ENCODE data around the gene AP1S1.
"Not testable (repeated sequence)": the region's sequence is repeated elsewhere in the genome, so short reads cannot be mapped to it uniquely, and the experiment has no call there.

The AP1S1 gene

DNA sequence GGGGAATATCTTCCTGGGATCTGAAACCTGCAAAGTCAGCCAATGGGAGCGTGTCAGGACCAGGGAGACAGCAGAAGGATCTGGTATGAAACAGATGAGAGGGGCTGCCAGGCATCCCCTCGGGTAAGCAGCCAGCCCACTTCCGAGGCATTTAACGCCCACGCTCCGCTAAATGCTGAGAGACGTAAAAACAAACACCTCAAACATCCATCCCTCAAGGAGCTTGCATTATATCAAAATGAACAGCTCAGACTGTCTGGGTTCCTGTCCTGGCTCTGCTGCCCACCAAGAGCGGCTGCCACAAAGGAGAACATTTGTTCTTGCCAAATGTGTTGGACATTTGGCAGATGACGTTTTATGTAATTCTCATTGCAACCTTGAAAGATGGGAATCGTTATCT is 34.4 kb upstream of the AP1S1 start:
- H3K4me3 ChIP-seq (ENCODE audit: low read depth in 1 of 2, low read length in 2 of 2) = no peak overlapping the region
- H4K20me1 ChIP-seq (ENCODE audit: insufficient read depth, low read length) = 0 out of 2 replicates have a peak, but pooled peaks cover 2% of the 10 kb centered on the region
- no peaks in the 10 kb centered on the region for H3K36me3 ChIP-seq (ENCODE audit: insufficient read depth, low read length)
- no peak for TF ChIP-seq EZH2 (IDR thresholded peaks at IDR 0.05; ENCODE audit: borderline replicate concordance, low read depth, low read length, severe bottlenecking)
- TF ChIP-seq, protein P1, sequence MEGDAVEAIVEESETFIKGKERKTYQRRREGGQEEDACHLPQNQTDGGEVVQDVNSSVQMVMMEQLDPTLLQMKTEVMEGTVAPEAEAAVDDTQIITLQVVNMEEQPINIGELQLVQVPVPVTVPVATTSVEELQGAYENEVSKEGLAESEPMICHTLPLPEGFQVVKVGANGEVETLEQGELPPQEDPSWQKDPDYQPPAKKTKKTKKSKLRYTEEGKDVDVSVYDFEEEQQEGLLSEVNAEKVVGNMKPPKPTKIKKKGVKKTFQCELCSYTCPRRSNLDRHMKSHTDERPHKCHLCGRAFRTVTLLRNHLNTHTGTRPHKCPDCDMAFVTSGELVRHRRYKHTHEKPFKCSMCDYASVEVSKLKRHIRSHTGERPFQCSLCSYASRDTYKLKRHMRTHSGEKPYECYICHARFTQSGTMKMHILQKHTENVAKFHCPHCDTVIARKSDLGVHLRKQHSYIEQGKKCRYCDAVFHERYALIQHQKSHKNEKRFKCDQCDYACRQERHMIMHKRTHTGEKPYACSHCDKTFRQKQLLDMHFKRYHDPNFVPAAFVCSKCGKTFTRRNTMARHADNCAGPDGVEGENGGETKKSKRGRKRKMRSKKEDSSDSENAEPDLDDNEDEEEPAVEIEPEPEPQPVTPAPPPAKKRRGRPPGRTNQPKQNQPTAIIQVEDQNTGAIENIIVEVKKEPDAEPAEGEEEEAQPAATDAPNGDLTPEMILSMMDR (IDR thresholded peaks at IDR 0.05; ENCODE audit: borderline replicate concordance, extremely low read depth, low read length, poor library complexity, severe bottlenecking) = no peak
- no peak overlapping the region for H2AFZ ChIP-seq (ENCODE audit: low read depth, low read length)
- H3K27me3 ChIP-seq (ENCODE audit: insufficient read depth, low read length, poor library complexity) = no peaks in the 10 kb centered on the region
- peaks cover 9% of the 10 kb centered on the region for H3K4me1 ChIP-seq (ENCODE audit: insufficient read depth, low read length)
- no peaks in the 10 kb centered on the region for H3K9me3 ChIP-seq (ENCODE audit: insufficient read depth, low read length, severe bottlenecking)
- no peak overlapping the region for H3K4me2 ChIP-seq (ENCODE audit: insufficient read depth, low read length)
- ATAC-seq (ENCODE audit: insufficient read depth, low read depth) (no peak), DNase-seq (no peak)
- H3K79me2 ChIP-seq (ENCODE audit: insufficient read depth, low read length) = no peaks in the 10 kb centered on the region
- H3K9ac ChIP-seq (ENCODE audit: low read depth, low read length) = no peak overlapping the region
- no peak overlapping the region for H3K27ac ChIP-seq (ENCODE audit: low read length)

DNA sequence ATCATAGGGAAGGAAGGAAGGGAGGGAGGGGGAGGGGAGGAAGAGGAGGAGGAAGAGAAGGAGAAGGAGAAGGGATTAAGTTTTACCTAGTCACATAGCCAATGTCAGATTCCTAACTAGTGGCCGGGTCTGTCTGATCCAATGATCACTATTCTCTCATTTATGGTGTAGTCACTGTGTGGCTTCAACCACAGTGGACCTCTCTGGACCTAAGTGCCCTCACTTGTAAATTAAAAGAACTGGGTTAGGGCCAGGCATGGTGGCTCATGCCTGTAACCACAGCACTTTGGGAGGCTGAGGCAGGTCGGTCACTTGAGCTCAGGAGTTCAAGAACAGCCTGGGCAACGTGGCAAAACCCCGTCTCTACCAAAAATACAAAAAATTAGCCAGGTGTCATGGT is 34.0 kb upstream of the AP1S1 start:
- H3K27ac ChIP-seq (ENCODE audit: low read length) = no peak overlapping the region
- no peak overlapping the region for H2AFZ ChIP-seq (ENCODE audit: low read depth, low read length)
- TF ChIP-seq, protein P1 (IDR thresholded peaks at IDR 0.05; ENCODE audit: borderline replicate concordance, extremely low read depth, low read length, poor library complexity, severe bottlenecking) = no peak
- no peak for TF ChIP-seq EZH2 (IDR thresholded peaks at IDR 0.05; ENCODE audit: borderline replicate concordance, low read depth, low read length, severe bottlenecking)
- H3K4me1 ChIP-seq (ENCODE audit: insufficient read depth, low read length) = peaks cover 13% of the 10 kb centered on the region
- no peak overlapping the region for H3K4me3 ChIP-seq (ENCODE audit: low read depth in 1 of 2, low read length in 2 of 2)
- 0 out of 2 replicates have a peak, but pooled peaks cover 3% of the 10 kb centered on the region for H4K20me1 ChIP-seq (ENCODE audit: insufficient read depth, low read length)
- no peak for ATAC-seq (ENCODE audit: insufficient read depth, low read depth)
- H3K9me3 ChIP-seq (ENCODE audit: insufficient read depth, low read length, severe bottlenecking) = no peaks in the 10 kb centered on the region
- no peaks in the 10 kb centered on the region for H3K79me2 ChIP-seq (ENCODE audit: insufficient read depth, low read length)
- no peaks in the 10 kb centered on the region for H3K36me3 ChIP-seq (ENCODE audit: insufficient read depth, low read length)
- no peak overlapping the region for H3K9ac ChIP-seq (ENCODE audit: low read depth, low read length)
- no peaks in the 10 kb centered on the region for H3K27me3 ChIP-seq (ENCODE audit: insufficient read depth, low read length, poor library complexity)
- H3K4me2 ChIP-seq (ENCODE audit: insufficient read depth, low read length) = no peak overlapping the region
- DNase-seq = no peak

DNA sequence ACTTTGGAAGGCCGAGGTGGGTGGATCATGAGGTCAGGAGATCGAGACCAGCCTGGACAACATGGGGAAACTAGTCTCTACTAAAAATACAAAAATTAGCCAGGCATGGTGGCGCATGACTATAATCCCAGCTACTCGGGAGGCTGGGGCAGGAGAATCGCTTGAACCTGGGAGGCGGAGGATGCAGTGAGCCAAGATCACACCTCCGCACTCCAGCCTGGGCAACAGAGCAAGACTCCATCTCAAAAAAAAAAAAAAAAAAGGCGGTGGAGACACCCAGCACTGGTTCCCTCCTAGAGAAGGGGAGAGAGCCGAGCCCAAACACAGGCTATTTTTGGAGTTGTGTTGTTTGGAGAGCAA is 32.7 kb upstream of the AP1S1 start:
- H3K27me3 ChIP-seq (ENCODE audit: insufficient read depth, low read length, poor library complexity); H2AFZ ChIP-seq (ENCODE audit: low read depth, low read length); H3K79me2 ChIP-seq (ENCODE audit: insufficient read depth, low read length); H3K4me3 ChIP-seq (ENCODE audit: low read depth in 1 of 2, low read length in 2 of 2); H4K20me1 ChIP-seq (ENCODE audit: insufficient read depth, low read length); H3K9me3 ChIP-seq (ENCODE audit: insufficient read depth, low read length, severe bottlenecking); H3K9ac ChIP-seq (ENCODE audit: low read depth, low read length); H3K4me2 ChIP-seq (ENCODE audit: insufficient read depth, low read length); H3K27ac ChIP-seq (ENCODE audit: low read length); DNase-seq; H3K36me3 ChIP-seq (ENCODE audit: insufficient read depth, low read length); ATAC-seq (ENCODE audit: insufficient read depth, low read depth): not testable (repeated sequence)
- H3K4me1 ChIP-seq (ENCODE audit: insufficient read depth, low read length) = peaks cover 26% of the 10 kb centered on the region

DNA sequence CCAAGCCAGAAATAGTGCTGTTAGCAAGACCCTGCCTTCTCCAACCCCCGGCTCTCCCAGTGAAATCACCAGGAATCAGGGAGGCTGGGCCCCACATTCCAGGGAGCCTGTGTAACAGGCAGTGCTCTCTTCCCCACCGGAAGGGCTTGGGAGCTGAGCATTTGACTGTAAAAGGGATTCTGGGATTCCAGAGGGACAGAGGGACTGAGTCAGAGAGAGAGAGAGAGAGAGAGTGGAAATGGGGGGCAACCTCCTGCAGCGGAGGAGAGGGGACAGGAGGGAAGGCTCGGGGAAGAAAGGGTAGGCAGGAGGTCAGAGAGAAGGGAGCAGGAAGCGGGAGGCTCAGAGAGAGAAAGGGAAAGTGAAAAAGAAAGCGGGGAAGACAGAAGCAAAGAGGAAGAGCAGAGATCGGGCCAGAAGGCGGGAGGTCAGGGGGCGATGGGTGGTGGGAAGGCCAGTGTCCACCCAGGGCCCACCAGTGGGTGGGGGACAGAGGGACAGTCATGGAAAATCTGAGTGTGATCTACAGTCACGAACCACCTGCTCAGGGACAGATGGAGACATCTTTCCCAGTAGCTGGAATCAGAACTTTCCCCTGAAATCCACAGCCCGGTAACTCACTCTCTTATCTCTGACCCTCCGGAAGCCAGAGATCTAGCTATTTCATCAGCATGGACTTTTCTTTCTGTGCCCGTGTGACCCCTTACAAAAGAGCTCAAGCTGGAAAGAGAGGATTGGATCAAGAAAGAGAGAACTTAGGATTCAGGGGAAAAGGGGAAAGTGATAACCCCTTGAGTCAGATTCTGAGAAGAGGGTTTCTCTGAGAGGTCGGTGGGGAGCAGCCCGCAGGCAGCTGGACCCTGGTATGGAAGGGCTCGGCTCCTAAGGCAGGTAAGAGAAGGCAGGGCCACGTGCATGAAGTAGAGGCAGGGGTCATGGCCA is 32.0 kb upstream of the AP1S1 start:
- Histone ChIP-seq H3K9me3 (ENCODE audit: insufficient read depth, low read length, severe bottlenecking) (no peaks in the 10 kb centered on the region), H3K4me3 (ENCODE audit: low read depth in 1 of 2, low read length in 2 of 2) (no peak overlapping the region), H3K27ac (ENCODE audit: low read length) (no peak overlapping the region), H3K4me2 (ENCODE audit: insufficient read depth, low read length) (no peak overlapping the region), H3K36me3 (ENCODE audit: insufficient read depth, low read length) (no peaks in the 10 kb centered on the region), H2AFZ (ENCODE audit: low read depth, low read length) (no peak overlapping the region), H3K79me2 (ENCODE audit: insufficient read depth, low read length) (no peaks in the 10 kb centered on the region), H3K4me1 (ENCODE audit: insufficient read depth, low read length) (peaks cover 33% of the 10 kb centered on the region), H3K27me3 (ENCODE audit: insufficient read depth, low read length, poor library complexity) (no peaks in the 10 kb centered on the region), H3K9ac (ENCODE audit: low read depth, low read length) (no peak overlapping the region), H4K20me1 (ENCODE audit: insufficient read depth, low read length) (0 out of 2 replicates have a peak, but pooled peaks cover 3% of the 10 kb centered on the region)
- no peak for DNase-seq
- TF ChIP-seq, protein P1 (IDR thresholded peaks at IDR 0.05; ENCODE audit: borderline replicate concordance, extremely low read depth, low read length, poor library complexity, severe bottlenecking) = no peak
- no peak for TF ChIP-seq EZH2 (IDR thresholded peaks at IDR 0.05; ENCODE audit: borderline replicate concordance, low read depth, low read length, severe bottlenecking)
- ATAC-seq (ENCODE audit: insufficient read depth, low read depth) = no peak
